IPS DF 4.7 (cell line): ENCODE data around the gene ZNF808.
"Not testable (repeated sequence)": the region's sequence is repeated elsewhere in the genome, so short reads cannot be mapped to it uniquely, and the experiment has no call there.

Experiments
- DNase-seq: peaks from one replicate; pipeline ENCODE4 v3.0.0-alpha.2; 2013; ENCODE audit warnings: low spot score; ENCODE audit errors: extremely low read depth

The ZNF808 gene

DNA sequence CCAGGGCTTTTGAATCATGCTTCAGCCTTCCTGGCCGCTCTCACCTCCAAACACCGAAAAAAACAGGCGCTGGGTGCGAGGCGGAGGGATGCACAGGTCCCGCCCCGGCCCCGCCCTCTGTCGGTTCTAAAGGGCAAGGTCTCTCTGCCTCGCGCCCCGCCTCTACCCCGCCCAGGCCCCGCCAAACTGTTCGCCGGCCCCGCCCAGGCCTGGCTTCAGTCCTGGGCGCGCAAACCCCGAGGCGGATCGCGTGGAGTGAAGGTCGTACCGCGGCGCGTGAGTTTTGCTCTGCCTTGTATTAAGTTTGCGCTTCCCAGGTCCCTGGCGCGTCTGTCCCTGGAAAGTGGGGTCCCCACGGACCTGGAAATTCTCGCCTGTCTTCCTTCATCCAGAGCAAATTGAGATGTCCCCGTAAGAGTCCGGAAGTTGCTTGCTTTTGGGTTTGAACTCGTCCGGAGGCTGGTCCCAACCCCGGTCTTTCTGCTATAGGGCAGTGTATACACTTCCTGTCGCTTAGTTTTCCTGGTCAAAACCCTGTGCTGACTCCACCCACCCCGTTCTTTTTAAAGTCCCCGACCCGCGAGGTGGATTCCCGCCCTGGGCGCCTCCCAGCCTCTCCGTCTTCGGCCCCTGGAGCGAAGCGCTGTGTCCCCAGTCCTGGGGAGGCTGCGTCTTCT lies 8.4 kb downstream of the ZNF808 start:
- DNase-seq, result no peak

DNA sequence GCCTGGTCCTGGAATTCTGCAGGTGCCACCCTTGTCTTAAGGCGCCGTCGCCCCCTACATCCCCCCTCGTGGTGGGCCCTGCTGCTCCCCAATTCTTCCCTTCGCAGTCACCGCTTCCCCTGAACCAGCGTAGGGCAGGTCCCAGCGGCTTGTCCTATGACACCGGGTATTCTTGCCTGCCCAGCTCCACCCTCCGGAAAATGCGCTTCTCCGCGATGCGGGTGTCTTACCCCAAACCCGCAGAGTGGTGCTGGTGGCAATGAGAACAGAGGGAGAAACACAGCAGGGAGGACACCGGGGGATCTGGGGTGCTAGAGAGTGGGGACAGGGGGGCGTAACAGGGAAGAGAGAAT lies 9.0 kb downstream of the ZNF808 start:
- no peak for DNase-seq

DNA sequence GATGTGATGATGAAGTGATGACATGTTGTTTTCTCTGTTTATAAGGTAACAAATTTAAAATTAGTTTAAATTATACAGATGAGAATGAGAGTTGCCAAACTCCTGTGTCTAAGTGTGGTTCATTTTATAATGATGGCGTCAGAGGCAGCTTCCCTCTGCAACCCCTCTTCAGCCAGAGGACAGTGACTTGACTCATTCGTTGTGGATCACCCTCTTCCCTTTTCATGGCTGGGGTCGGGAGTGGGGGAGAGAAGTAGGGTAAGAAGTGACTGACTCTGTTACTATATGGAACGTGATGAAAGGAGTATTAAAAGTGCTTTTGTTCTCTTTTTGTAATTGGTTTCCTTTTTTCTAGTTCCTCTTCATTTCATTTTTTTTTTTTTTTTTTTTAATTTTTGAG lies 11.3 kb downstream of the ZNF808 start:
- not testable (repeated sequence) for DNase-seq

DNA sequence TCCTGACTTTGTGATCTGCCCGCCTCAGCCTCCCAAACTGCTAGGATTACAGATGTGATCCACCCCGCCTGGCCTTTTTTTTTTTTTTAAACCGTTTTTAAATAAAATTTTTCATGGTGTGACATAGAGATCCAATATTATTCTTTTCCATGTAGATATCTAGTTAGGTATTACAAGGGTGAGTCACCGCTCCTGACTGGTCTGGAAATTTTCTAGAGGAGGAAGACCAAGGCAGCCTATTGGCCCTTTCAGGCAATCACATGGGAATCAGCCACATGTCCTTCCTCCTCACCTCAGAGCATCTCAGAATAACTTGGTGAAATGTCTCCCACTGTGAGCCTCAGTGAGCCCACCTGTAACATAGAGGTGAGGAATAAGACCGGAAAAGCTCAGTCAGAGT lies 13.7 kb downstream of the ZNF808 start:
- DNase-seq, result not testable (repeated sequence)

DNA sequence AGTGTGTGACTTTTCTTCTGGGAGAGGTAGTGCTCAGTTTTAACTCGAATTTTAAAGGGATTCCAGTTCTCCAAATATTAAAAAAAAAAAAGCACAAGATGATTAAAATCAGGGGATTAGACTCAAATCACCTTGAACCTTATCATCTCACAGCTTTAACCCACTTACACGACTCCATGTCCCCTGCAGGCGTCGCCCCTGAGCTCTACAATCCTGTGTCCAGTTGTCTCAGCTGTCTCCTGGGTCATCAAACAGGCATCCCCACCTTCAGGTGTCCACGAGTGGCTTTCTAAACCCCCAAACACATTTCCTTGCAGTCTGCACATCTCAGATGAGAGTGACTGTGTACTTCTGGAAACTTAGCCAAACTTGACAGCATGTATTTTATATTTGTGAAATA lies 14.1 kb downstream of the ZNF808 start:
- no peak for DNase-seq

DNA sequence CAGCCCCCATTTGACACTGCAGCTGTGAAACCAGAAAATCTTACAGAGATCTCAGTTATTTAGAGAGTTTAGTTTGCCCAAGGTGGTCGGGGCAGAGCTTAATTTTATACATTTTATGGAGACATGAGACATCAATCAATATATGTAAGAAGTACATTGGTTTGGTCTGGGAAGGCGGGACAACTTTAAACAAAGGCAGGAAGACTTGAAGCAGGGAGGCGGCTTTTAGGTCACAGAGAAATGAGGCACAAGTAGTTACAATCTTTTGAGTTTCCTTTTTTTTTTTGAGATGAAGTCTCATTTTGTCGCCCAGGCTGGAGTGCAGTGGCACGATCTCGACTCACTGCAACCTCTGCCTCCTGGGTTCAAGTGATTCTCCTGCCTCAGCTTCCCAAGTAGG lies 15.1 kb downstream of the ZNF808 start:
- not testable (repeated sequence) for DNase-seq

DNA sequence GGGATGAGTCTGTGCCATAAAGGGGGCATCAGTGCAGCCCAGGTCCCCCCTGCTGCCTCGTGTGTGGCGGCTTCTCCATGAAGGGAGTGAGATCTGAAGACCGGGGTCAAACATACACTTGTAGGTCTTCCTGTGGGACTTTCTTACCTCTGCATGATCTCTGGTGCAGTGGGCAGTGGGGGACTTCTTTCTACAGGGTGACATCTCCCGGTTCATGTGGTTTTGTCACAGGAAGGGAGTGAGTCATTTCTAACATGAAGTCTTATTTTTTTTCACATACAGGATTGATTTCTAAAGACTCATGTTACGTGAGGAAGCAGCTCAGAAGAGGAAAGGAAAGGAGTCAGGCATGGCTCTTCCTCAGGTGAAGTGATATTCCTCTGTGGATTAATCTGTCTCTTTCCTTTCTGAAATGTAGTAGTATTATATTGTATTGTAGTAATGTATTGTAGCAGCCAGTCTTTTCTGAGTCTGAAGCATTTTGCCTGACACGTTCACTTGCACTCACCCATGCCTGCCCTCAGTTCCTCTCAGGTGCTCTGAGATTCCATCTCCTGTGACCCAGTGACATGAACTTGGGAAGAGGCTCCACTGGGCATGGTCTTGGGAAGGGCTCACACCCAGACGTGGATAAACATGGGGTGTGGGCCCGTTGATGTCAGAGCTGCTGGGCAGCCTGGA lies 15.7 kb downstream of the ZNF808 start:
- no peak for DNase-seq

DNA sequence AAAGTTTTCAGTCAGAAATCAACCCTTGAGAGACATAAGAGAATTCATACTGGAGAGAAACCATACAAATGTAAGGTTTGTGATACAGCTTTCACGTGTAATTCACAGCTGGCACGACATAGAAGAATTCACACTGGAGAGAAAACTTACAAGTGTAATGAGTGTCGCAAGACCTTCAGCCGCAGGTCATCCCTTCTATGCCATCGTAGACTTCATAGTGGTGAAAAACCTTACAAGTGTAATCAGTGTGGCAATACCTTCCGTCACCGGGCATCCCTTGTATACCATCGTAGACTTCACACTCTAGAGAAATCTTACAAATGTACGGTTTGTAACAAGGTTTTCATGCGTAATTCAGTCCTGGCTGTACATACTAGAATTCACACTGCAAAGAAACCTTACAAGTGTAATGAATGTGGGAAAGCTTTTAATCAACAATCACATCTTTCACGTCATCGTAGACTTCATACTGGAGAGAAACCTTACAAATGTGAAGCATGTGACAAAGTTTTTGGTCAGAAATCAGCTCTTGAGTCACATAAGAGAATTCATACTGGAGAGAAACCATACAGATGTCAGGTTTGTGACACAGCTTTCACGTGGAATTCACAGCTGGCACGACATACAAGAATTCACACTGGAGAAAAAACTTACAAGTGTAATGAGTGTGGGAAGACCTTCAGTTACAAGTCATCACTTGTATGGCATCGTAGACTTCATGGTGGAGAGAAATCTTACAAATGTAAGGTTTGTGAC lies 26.9 kb downstream of the ZNF808 start:
- no peak for DNase-seq

DNA sequence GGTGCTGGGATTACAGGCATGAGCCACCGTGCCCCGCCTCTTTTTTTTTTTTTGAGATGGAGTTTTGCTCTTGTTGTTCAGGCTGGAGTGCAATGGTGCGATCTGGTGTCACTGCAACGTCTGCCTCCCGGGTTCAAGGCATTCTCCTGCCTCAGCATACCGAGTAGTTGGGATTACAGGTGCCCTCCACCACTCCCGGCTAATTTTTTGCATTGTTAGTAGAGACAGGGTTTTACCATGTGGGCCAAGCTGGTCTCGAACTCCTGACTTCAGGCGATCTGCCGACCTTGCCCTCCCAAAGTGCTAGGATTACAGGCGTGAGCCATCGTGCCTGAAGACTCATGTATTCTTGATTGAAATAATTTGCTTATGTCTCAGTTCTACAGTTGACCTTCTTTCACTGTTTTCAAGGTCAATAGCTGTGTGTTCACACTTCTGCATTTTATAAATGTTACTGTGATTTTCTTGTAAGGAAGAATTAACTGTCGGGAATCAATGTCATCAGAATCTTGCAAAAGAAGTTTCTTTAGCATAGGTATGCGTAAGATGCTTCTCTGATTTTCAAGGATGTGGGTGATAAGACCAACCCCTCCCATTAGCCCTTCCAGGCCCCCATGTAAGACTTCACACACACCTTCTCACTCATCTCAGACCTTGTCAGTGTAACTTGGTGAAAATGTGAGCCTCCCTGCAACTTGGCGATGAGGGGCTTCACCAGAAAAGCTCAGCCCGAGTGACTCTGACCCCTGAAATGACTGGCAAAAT lies 29.9 kb downstream of the ZNF808 start:
- DNase-seq, result no peak

DNA sequence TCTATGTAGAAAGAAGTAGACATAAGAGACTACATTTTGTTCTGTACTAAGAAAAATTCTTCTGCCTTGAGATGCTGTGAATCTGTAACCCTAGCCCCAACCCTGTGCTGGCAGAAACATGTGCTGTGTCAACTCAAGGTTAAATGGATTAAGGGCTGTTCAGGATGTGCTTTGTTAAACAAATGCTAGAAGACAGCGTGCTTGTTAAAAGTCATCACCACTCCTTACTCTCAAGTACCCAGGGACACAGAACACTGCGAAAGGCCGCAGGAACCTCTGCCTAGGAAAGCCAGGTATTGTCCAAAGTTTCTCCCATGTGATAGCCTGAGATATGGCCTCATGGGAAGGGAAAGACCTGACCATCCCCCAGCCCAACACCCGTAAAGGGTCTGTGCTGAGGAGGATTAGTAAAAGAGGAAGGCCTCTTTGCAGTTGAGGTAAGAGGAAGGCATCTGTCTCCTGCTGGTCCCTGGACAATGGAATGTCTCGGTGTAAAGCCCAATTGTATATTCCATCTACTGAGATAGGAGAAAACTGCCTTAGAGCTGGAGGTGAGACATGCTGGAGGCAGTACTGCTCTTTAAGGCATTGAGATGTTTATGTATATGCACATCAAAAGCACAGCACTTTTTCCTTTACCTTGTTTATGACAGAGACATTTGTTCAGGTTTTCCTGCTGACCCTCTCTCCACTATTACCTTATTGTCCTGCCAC lies 31.4 kb downstream of the ZNF808 start:
- not testable (repeated sequence) for DNase-seq

DNA sequence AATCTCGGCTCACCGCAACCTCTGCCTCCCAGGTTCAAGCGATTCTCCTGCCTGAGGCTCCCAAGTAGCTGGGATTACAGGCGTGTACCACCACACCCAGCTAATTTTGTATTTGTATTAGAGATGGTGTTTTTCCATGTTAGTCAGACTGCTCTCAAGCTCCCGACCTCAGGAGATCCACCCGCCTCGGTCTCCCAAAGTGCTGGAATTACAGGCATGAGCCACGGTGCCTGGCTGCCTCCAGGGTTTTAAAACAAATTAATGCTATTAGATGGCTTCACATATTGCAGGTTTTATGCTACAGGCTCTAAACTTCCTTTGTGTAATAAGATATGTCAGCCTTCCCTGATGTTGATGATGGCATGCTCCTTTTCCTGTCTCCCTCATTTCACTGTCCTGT lies 34.1 kb downstream of the ZNF808 start:
- DNase-seq, result not testable (repeated sequence)

DNA sequence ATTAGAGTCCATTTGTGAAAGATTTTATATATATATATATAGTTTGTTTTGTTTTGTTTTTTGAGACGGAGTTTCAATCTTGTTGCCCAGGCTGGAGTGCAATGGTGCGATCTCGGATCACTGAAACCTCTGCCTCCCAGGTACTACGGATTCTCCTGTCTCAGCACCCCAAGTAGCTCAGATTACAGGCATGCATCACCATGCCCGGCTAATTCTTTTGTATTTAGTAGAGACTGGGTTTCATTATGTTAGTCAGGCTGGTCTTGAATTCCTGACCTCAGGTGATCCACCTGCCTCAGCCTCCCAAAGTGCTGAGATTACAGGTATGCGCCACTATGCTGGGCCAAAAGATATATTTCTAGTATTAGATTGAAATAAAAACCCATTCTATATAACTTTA lies 38.7 kb downstream of the ZNF808 start:
- no peak for DNase-seq

DNA sequence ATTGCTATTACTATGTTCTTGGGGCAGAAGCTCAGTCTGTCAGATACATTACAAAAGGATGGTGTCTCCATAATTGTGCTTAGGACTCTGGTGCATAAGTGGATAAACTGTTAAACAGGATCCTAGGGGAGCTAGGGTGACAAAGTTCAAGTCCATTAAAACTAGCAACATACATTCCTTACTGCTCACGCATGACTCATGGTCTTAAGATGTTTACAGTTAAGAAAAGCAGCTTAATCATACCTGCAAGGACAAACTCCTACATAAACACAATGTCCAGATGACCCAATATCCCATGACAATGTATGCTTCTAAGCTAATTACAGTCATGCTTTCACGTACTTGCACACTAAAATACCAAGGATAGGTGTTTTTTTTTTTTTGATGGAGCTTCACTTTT lies 39.1 kb downstream of the ZNF808 start:
- DNase-seq, result no peak

DNA sequence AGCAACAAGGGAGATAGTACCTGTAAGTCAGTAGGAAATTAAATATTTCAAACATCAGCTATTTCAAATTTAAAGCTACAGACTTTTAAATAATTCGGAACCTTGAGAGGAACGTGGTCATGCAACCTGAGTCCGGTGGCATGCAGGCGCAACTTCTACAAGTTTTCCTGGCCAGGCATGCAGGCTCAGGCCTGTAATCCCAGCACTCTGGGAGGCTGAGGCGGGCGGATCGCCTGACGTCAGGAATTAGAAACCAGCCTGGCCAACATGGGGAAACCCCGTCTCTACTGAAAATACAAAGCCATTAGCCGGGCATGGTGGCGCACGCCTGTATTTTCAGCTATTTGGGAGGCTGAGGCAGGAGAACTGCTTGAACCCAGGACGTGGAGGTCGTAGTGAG lies 40.5 kb downstream of the ZNF808 start:
- no peak for DNase-seq

DNA sequence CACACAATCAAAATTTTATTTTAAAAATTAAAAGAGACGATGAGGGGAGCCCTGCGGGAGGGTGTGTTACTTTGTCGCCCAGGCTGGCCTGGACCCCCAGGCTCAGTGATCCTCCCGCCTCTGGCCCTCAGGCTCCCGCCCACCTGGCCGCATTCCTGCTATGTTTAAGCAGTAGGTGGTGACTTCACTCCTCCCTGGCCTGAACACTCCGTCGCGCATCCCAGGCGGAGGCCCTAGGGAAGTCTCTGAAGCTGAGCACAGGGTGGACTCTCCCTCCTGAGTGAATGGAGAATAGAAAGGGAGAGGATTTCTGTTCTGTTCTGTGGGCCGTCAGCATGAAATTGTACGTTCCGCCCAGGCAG lies 42.2 kb downstream of the ZNF808 start:
- peak; percentile 46 for DNase-seq

DNA sequence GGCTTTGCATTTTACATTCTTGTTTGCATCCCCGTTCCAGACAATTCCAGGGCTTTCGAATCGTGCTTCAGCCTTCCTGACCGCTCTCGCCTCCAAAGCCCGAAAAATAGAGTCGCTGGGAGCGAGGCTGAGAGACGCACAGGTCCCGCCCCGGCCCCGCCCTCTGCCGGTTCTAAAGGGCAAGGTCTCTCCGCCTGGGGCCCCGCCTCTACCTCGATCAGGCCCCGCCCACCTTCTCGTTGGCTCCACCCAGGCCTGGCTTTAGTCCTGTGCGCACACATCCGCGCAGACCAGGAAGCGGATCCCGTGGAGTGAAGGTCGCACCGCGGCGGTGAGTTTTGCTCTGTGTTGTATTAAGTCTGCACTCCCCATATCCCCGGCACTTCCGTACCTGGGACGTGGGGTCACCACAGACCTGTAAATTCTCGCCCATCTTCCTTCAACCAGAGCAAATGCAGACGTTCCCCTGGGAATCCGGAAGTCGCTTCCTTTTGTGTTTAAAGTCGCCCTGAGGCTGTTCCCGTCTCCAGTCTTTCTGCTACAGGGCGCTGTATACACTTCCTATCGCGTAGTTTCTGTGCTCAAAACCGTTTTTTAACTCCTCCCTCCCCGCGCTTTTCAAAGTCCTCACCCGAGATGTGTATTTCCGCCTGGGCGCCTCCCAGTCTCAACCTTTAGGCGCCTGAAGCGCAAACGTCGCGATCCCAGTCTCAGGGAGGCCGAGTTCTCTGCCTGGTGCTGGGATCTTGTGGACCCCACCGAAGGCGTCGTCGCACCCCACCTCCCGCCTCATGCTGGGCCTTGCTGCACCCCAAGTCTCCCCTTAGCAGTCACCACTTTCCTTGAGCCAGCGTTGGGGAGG lies 42.8 kb downstream of the ZNF808 start, which contains the start of gene ZNF701:
Gene ZNF701, plus strand, starts transcription at position 288 of the 862 bp plus-strand sequence. CDS start 3,861 bp downstream, outside the sequence.
- peak; percentile 30 for DNase-seq

DNA sequence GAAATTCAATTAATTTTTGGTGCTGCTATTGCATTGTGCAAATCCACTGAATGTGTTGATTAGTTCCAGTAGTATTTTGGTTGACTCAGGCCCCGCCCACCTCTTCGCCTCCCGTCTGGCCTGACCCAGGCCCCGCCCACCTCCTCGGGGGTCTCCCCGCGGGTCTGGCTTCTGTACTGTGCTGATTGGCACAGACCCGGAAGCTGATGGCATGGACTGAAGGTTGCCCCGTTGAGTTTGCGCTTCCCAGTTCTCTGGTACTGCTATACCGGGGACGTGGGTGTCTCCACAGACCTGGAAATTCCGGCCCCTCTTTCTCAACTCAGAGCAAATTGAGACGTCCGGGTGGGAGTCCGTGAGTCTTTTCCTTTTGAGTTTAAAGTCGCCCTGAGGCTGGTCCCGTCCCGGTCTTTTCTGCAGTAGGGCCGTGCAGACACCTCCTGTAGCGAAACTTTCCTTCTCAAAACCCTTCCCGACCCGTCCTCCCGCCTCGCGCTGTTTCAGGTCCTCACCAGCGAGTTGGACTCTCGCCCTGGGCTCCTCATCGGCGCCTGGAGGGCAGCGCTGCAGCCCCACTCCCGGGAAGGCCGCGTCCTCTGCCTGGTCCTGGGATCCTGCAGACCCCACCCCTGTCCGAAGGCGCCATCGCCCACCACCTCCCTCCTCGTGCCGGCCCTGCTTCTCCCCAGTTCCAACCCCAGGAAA lies 57.4 kb downstream of the ZNF808 start:
- no peak for DNase-seq

DNA sequence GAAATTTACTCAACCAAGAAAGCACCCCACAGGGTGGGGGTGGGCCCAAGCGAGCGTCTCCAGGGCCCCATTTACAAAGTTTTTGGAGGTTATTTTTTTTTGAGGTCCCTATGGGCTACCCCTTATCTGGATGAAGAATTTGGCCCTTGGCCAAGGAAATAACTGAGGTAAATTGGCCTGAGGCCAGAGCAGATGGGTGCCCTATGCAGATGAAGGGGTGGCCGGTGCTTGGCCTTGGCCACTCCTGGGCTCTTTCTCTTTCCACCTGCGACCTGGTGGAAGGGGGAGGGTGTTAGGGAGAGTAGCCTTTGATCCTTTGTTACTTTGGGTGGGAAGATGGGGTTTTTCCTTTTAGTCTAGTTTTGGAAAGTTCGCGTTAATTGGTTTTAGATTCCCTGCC lies 58.1 kb downstream of the ZNF808 start:
- no peak for DNase-seq

DNA sequence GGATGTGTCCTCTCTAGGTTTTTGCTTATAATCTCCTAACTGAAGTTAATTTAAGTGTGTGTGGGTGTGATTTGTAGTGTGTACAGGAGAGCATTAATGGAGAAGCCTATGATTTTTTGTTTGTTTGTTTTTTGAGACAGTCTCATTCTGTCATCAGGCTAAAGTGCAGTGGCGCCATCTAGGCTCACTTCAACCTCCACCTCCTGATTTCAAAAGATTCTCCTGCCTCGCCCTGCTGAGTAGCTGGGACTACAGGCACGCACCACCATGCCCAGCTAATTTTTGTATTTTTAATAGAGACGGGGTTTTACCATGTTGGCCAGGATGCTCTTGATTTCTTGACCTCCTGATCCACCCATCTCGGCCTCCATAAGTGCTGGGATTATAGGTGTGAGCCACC lies 63.3 kb downstream of the ZNF808 start:
- DNase-seq, result no peak

DNA sequence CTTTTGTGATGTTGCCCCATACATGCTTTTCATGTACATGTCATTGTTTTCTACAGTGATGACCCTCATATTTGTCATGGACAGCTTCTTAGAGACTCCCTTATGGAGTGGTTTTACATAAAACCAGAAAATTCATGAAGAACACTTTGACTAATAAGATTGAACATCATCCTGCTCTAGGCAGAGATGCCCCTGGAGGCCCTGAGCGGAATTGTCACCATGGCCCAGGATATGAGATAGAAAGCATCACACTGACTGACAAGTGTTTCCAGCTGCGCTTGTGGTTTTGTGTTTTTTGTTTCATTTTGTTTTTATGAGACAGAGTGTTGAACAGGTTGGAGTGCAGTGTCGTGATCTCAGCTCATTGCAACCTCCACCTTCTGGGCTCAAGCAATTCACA lies 64.8 kb downstream of the ZNF808 start:
- no peak for DNase-seq
